Stimulated activated CD4-positive, alpha-beta T cell treated with anti-CD3 and anti-CD28 coated beads, Interleukin-1b, Interleukin-23, amount 100 ng/mL, for 1 hour (primary cell): Measurements from ENCODE around the gene SNPH.
"Not testable (repeated sequence)": the region's sequence is repeated elsewhere in the genome, so short reads cannot be mapped to it uniquely, and the experiment has no call there.

ENCODE experiments used
- DNase-seq, 2 donors: peaks; one replicate each; pipeline ENCODE4 v3.0.0-alpha.2; 2020; ENCODE audit warnings: low read depth in 2 of 2

SNPH gene

GRCh38 chr20:1266167-1266973 is at the start of gene SNPH:
Gene SNPH (plus strand): TSS chr20:1266294. CDS start chr20:1296240, 29,946 bp downstream.
- peak; percentile 39 to 48 for DNase-seq

GRCh38 chr20:1216527-1217427 is 49.3 kb upstream of the SNPH start:
- not testable (repeated sequence) for DNase-seq

- not testable (repeated sequence) for DNase-seq
These were observed 43.3 kb upstream of the SNPH start for GRCh38 chr20:1222750-1223149.

GRCh38 chr20:1224205-1224890 is 41.7 kb upstream of the SNPH start:
- DNase-seq, result no peak

- DNase-seq, result no peak
These were observed 40.8 kb upstream of the SNPH start for GRCh38 chr20:1225263-1225782.

- DNase-seq, result peak; percentile 61 to 74
These were observed 40.1 kb upstream of the SNPH start, which contains the start of gene RAD21L1 for GRCh38 chr20:1225783-1226654. Gene RAD21L1 (plus strand): TSS chr20:1226044. CDS start chr20:1228454, 2,410 bp downstream.

- DNase-seq, result no peak
These were observed 36.6 kb upstream of the SNPH start for GRCh38 chr20:1229541-1229940.

GRCh38 chr20:1232286-1233111 is 33.6 kb upstream of the SNPH start:
- DNase-seq, result no peak

GRCh38 chr20:1240549-1240948 is 25.5 kb upstream of the SNPH start:
- no peak for DNase-seq

- no peak for DNase-seq
These were observed 24.6 kb upstream of the SNPH start for GRCh38 chr20:1241456-1241855.

- no peak for DNase-seq
These were observed 24.0 kb upstream of the SNPH start for GRCh38 chr20:1242099-1242498.

GRCh38 chr20:1242530-1242929 is 23.6 kb upstream of the SNPH start:
- DNase-seq, result no peak

GRCh38 chr20:1245578-1245977 is 20.5 kb upstream of the SNPH start:
- DNase-seq, result no peak

GRCh38 chr20:1247689-1248088 is 18.4 kb upstream of the SNPH start:
- no peak for DNase-seq

- not testable (repeated sequence) for DNase-seq
These were observed 15.8 kb upstream of the SNPH start for GRCh38 chr20:1250282-1250681.

GRCh38 chr20:1252416-1252815 is 13.7 kb upstream of the SNPH start:
- DNase-seq, result no peak

GRCh38 chr20:1254254-1254653 is 11.8 kb upstream of the SNPH start:
- DNase-seq, result no peak

- DNase-seq, result no peak
These were observed 10.4 kb upstream of the SNPH start for GRCh38 chr20:1255675-1256074.

- no peak for DNase-seq
These were observed 2.2 kb upstream of the SNPH start for GRCh38 chr20:1263853-1264252.

GRCh38 chr20:1264727-1265126 is 1.4 kb upstream of the SNPH start:
- DNase-seq, result no peak
